BE2C (cell line): Measurements from ENCODE around the gene TTLL7.

Experiments
- DNase-seq: peaks from one replicate; pipeline ENCODE4 v3.0.0-alpha.2; 2020
- H3K27me3 ChIP-seq: fragments of 250-450 bp; sonication (Bioruptor Pico); 2 replicates; pipeline ENCODE4 v1.5.1; 2020; ENCODE audit warnings: mild to moderate bottlenecking
- H3K36me3 ChIP-seq: fragments of 250-450 bp; sonication (Bioruptor Pico); 2 replicates; pipeline ENCODE4 v1.5.1; 2020; ENCODE audit warnings: mild to moderate bottlenecking
- H3K4me1 ChIP-seq: fragments of 250-450 bp; sonication (Bioruptor Pico); 2 replicates; pipeline ENCODE4 v1.5.1; 2020
- H3K4me3 ChIP-seq: 2 replicates; pipeline ENCODE4 v1.5.1; 2011; ENCODE audit warnings: low read depth, low read length
- H3K9me3 ChIP-seq: fragments of 250-450 bp; sonication (Bioruptor Pico); 2 replicates; pipeline ENCODE4 v1.5.1; 2020
- TF ChIP-seq, protein P1 (sequence below): IDR thresholded peaks from 2 replicates; pipeline ENCODE4 v1.5.1; 2012; ENCODE audit warnings: mild to moderate bottlenecking, low read depth, low read length

The TTLL7 gene

DNA sequence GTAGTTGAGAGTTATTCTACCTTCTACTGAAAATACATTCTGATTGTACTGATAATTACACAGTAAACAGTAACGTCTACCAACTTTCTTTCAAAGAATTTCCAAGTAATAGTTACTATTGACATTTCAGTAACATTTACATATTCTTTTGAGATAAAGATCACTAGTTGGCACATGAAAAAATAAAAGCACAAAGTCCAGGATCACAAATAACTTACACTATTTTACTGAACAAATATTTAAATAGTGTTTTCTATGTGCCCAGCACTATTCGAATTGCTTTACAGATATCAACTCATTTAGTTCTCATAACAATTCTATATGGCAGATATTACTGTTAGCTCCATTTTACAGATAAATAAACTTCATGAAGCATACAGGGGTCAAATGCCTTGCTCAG, 126.4 kb downstream of the TTLL7 start:
- TF ChIP-seq, protein P1, sequence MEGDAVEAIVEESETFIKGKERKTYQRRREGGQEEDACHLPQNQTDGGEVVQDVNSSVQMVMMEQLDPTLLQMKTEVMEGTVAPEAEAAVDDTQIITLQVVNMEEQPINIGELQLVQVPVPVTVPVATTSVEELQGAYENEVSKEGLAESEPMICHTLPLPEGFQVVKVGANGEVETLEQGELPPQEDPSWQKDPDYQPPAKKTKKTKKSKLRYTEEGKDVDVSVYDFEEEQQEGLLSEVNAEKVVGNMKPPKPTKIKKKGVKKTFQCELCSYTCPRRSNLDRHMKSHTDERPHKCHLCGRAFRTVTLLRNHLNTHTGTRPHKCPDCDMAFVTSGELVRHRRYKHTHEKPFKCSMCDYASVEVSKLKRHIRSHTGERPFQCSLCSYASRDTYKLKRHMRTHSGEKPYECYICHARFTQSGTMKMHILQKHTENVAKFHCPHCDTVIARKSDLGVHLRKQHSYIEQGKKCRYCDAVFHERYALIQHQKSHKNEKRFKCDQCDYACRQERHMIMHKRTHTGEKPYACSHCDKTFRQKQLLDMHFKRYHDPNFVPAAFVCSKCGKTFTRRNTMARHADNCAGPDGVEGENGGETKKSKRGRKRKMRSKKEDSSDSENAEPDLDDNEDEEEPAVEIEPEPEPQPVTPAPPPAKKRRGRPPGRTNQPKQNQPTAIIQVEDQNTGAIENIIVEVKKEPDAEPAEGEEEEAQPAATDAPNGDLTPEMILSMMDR: no peak

DNA sequence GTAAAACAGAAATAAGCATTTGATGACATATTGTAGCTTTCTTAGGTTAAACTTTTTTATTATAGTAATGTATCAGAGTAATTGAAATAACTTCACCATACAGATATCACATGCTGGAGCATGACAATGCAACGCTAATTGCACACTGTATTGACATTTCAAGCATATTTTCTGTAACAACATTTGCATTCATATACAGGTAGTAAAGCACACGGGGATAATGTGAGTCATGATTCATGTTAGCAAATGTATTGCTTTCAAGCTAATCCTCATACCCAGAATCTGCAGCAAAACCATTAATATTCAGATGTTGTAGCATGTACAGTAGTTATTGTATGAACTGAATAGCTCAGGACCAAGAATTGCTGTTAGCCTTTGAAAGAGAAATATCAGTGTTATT, 133.9 kb downstream of the TTLL7 start:
- no peak for DNase-seq
- H3K4me1 ChIP-seq: no peaks in the 10 kb centered on the region

More for the DNA sequence above, 126.4 kb downstream of the TTLL7 start:
- no peak overlapping the region for H3K4me3 ChIP-seq
- DNase-seq: no peak
- H3K36me3 ChIP-seq: no peaks in the 10 kb centered on the region
- no peaks in the 10 kb centered on the region for H3K27me3 ChIP-seq
- H3K4me1 ChIP-seq: no peaks in the 10 kb centered on the region
- H3K9me3 ChIP-seq: no peaks in the 10 kb centered on the region

DNA sequence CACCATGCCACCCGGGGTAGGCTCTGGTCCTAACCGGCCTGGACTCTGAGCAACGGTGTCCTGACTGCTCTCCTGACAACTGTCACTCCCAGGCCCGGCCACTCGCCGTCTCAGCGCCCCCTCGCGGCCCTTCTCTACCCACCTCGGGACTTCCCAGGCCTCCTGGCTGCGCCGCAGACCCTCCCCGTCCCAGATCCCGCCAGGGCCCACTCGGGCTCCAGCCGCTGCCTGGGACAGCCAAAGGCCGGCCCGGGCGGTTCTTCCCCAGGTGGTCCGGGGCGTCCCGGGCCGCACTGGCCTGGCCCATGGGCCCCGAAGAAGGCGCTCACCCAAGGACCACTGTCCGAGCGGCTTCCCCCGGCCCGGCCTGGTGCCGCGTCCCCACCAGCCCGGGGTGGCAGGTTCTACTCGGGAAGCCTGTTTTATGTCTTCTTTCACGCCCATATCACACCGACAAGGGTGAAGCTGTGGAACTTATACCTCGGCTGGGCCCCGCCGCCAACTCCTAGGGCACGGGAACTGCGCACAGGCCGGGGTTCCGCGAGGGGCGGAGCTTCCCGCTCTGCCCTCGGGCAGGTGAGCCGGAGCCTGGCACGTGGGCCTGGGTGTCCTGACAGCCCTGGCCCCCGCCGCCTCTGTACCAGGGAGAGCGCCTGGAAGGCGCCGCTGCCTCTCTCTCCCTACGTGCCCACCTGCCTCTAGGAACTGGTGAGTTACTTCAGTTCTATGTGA, 138.3 kb downstream of the TTLL7 start:
- no peak for DNase-seq
- TF ChIP-seq, protein P1: no peak
- H3K4me1 ChIP-seq: no peaks in the 10 kb centered on the region
- H3K9me3 ChIP-seq: no peaks in the 10 kb centered on the region
- no peak overlapping the region for H3K4me3 ChIP-seq
- H3K36me3 ChIP-seq: no peaks in the 10 kb centered on the region
- H3K27me3 ChIP-seq: no peaks in the 10 kb centered on the region

More for the DNA sequence above, 133.9 kb downstream of the TTLL7 start:
- Histone ChIP-seq H3K27me3 (no peaks in the 10 kb centered on the region), H3K4me3 (no peak overlapping the region), H3K9me3 (no peaks in the 10 kb centered on the region), H3K36me3 (no peaks in the 10 kb centered on the region)
- TF ChIP-seq, protein P1: no peak

DNA sequence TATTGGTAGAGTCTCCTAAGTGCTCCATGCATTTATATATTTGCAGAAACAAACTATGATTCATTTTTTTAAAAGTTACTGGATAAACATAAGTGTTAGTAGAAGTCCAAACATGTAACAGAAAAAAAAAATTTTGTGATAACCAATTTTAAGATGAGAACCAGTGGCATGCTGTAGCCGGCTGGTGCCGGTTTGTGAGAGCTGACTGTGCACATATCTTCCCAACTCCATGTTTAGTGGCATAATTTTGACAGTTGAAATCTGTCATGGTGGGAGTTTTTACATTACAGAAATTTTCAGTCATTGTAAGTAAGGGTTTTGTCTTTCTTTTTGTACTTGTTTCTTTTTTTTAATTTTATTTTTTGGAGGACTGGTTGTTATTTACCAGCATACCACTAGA, 141.2 kb downstream of the TTLL7 start:
- Histone ChIP-seq H3K9me3 (no peaks in the 10 kb centered on the region), H3K4me1 (no peaks in the 10 kb centered on the region), H3K4me3 (no peak overlapping the region), H3K36me3 (no peaks in the 10 kb centered on the region), H3K27me3 (no peaks in the 10 kb centered on the region)
- TF ChIP-seq, protein P1: no peak
- DNase-seq: no peak

DNA sequence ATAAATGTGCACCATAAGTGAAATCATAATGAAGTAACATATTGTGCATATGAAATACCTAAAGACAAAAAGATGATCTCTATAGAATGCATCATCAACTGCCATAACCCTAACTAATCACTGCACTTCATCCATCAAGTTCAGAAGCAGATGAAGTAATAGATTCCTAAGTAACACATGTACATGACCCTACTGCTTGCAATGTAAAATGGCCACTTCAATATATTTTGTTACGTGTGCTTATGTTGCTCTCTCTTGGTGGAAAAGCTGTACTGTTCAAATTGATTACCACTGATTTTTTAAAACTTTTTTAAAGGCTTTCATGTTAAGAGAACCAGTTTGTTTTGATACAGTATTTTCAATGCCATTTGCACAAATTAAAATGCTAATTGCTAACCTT, 141.8 kb downstream of the TTLL7 start:
- Histone ChIP-seq H3K36me3 (no peaks in the 10 kb centered on the region), H3K4me1 (no peaks in the 10 kb centered on the region), H3K4me3 (no peak overlapping the region), H3K9me3 (no peaks in the 10 kb centered on the region), H3K27me3 (no peaks in the 10 kb centered on the region)
- no peak for DNase-seq
- TF ChIP-seq, protein P1: peak; percentile 46

DNA sequence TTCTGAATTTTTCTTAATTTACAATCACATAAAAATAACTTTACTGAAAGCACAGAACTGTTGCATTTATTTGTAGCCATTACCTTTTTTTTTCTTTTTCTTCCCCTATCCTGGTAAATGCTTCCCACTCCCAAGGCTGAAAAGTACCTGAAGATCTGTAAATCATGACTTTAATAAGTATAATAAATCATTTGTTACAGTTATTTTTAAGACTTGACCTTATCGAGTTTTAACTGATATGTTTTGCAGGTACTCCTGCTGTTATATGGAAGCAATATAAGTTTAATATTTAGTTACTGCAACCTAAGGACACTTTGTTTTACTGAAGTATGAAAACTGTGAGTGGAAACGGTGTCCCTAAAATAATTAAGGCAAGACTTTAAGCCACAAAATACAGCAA, 142.6 kb downstream of the TTLL7 start:
- no peak for DNase-seq
- no peaks in the 10 kb centered on the region for H3K9me3 ChIP-seq
- no peak overlapping the region for H3K4me3 ChIP-seq
- no peaks in the 10 kb centered on the region for H3K36me3 ChIP-seq
- no peaks in the 10 kb centered on the region for H3K4me1 ChIP-seq
- H3K27me3 ChIP-seq: no peaks in the 10 kb centered on the region
- TF ChIP-seq, protein P1: no peak
